ENCODE results near the gene VAT1L. TPM values are rescaled to one million over a fixed set of nuclear protein-coding genes. Genes with fewer than 3 reads are reported as not detected.

Gene VAT1L
- total RNA-seq, 2 experiments from 2014 or later = not detected

- CTCF ChIA-PET = no interaction called here
- intact Hi-C loops (cut with micrococcal nuclease) = loop anchor here (5.0 kb wide), 2 partner anchors 64 to 109 kb away; partner anchors contain the start of gene NUDT7
- Mint-ChIP-seq H3K9me3 (no peaks in the 10 kb centered on the region), H3K4me3 (no peak overlapping the region), H3K36me3 (no peaks in the 10 kb centered on the region), H3K27ac (no peak overlapping the region), H3K4me1 (ENCODE audit: low read depth) (peaks cover 12% of the 10 kb centered on the region), H3K27me3 (peaks cover 51% of the 10 kb centered on the region)
- DNase-seq = no peak
- POLR2A ChIA-PET = no interaction called here
Observed at GRCh38 chr16:77786186-77786847, 2.0 kb upstream of the VAT1L start.

- H3K4me1 Mint-ChIP-seq (ENCODE audit: low read depth) = peaks cover 12% of the 10 kb centered on the region
- no peaks in the 10 kb centered on the region for H3K9me3 Mint-ChIP-seq
- peaks cover 60% of the 10 kb centered on the region for H3K27me3 Mint-ChIP-seq
- ChIA-PET POLR2A (no interaction called here), CTCF (no interaction called here)
- H3K36me3 Mint-ChIP-seq = no peaks in the 10 kb centered on the region
- H3K4me3 Mint-ChIP-seq = no peak overlapping the region
- intact Hi-C loops (cut with micrococcal nuclease) = loop anchor here (5.0 kb wide), 2 partner anchors 65 to 110 kb away; partner anchors contain the start of gene NUDT7
- H3K27ac Mint-ChIP-seq = no peak overlapping the region
- DNase-seq = no peak
Observed at GRCh38 chr16:77787452-77787851, 912 bp upstream of the VAT1L start.

GRCh38 chr16:77789085-77790008 lies 983 bp downstream of the VAT1L start:
- CTCF ChIA-PET = no interaction called here
- H3K36me3 Mint-ChIP-seq = no peaks in the 10 kb centered on the region
- intact Hi-C loops (cut with micrococcal nuclease) = loop anchor here (5.0 kb wide), 2 partner anchors 67 to 112 kb away; partner anchors contain the start of gene NUDT7
- H3K4me3 Mint-ChIP-seq = no peak overlapping the region
- POLR2A ChIA-PET = no interaction called here
- peaks cover 69% of the 10 kb centered on the region for H3K27me3 Mint-ChIP-seq
- peaks cover 12% of the 10 kb centered on the region for H3K4me1 Mint-ChIP-seq (ENCODE audit: low read depth)
- DNase-seq = peak; percentile 23
- no peaks in the 10 kb centered on the region for H3K9me3 Mint-ChIP-seq
- H3K27ac Mint-ChIP-seq = no peak overlapping the region

GRCh38 chr16:77790009-77790372 lies 1.6 kb downstream of the VAT1L start:
- ChIA-PET POLR2A (no interaction called here), CTCF (no interaction called here)
- intact Hi-C loops (cut with micrococcal nuclease) = no loop called here
- Mint-ChIP-seq H3K4me1 (ENCODE audit: low read depth) (peaks cover 12% of the 10 kb centered on the region), H3K9me3 (no peaks in the 10 kb centered on the region), H3K27me3 (peaks cover 71% of the 10 kb centered on the region), H3K4me3 (no peak overlapping the region), H3K36me3 (no peaks in the 10 kb centered on the region), H3K27ac (no peak overlapping the region)
- DNase-seq = no peak

- no peak overlapping the region for H3K4me3 Mint-ChIP-seq
- CTCF ChIA-PET = no interaction called here
- H3K27ac Mint-ChIP-seq = no peak overlapping the region
- no peaks in the 10 kb centered on the region for H3K9me3 Mint-ChIP-seq
- peaks cover 69% of the 10 kb centered on the region for H3K27me3 Mint-ChIP-seq
- DNase-seq = no peak
- peaks cover 12% of the 10 kb centered on the region for H3K4me1 Mint-ChIP-seq (ENCODE audit: low read depth)
- intact Hi-C loops (cut with micrococcal nuclease) = no loop called here
- no peaks in the 10 kb centered on the region for H3K36me3 Mint-ChIP-seq
- POLR2A ChIA-PET = no interaction called here
Observed at GRCh38 chr16:77790912-77791311, 2.5 kb downstream of the VAT1L start.

- Mint-ChIP-seq H3K27me3 (peaks cover 54% of the 10 kb centered on the region), H3K27ac (no peak overlapping the region), H3K4me3 (no peak overlapping the region), H3K36me3 (no peaks in the 10 kb centered on the region), H3K4me1 (ENCODE audit: low read depth) (peaks cover 7% of the 10 kb centered on the region), H3K9me3 (no peaks in the 10 kb centered on the region)
- POLR2A ChIA-PET = no interaction called here
- intact Hi-C loops (cut with micrococcal nuclease) = no loop called here
- CTCF ChIA-PET = no interaction called here
- no peak for DNase-seq
Observed at GRCh38 chr16:77793417-77793816, 5.1 kb downstream of the VAT1L start.

GRCh38 chr16:77794586-77794985 lies 6.2 kb downstream of the VAT1L start:
- Mint-ChIP-seq H3K36me3 (no peaks in the 10 kb centered on the region), H3K4me1 (ENCODE audit: low read depth) (peaks cover 1% of the 10 kb centered on the region), H3K9me3 (no peaks in the 10 kb centered on the region), H3K4me3 (no peak overlapping the region), H3K27ac (no peak overlapping the region), H3K27me3 (peaks cover 47% of the 10 kb centered on the region)
- ChIA-PET CTCF (interaction anchor here (0.6 kb wide), 1 partner anchor 210 kb away, joined by 3 read pairs; no protein-coding TSS in a partner anchor), POLR2A (no interaction called here)
- intact Hi-C loops (cut with micrococcal nuclease) = no loop called here
- no peak for DNase-seq

- no peak for DNase-seq
- H3K4me3 Mint-ChIP-seq = no peak overlapping the region
- H3K4me1 Mint-ChIP-seq (ENCODE audit: low read depth) = no peaks in the 10 kb centered on the region
- intact Hi-C loops (cut with micrococcal nuclease) = no loop called here
- ChIA-PET POLR2A (no interaction called here), CTCF (interaction anchor here (1.4 kb wide), 1 partner anchor 10 kb away, joined by 4 read pairs; no protein-coding TSS in a partner anchor)
- no peaks in the 10 kb centered on the region for H3K36me3 Mint-ChIP-seq
- peaks cover 5% of the 10 kb centered on the region for H3K27me3 Mint-ChIP-seq
- no peak overlapping the region for H3K27ac Mint-ChIP-seq
- H3K9me3 Mint-ChIP-seq = no peaks in the 10 kb centered on the region
Observed at GRCh38 chr16:77801817-77802216, 13.5 kb downstream of the VAT1L start.

- Mint-ChIP-seq H3K27me3 (peaks cover 2% of the 10 kb centered on the region), H3K36me3 (no peaks in the 10 kb centered on the region), H3K4me3 (no peak overlapping the region), H3K4me1 (ENCODE audit: low read depth) (no peaks in the 10 kb centered on the region), H3K9me3 (no peaks in the 10 kb centered on the region), H3K27ac (no peak overlapping the region)
- DNase-seq = no peak
- POLR2A ChIA-PET = no interaction called here
- intact Hi-C loops (cut with micrococcal nuclease) = no loop called here
- CTCF ChIA-PET = no interaction called here
Observed at GRCh38 chr16:77805398-77805797, 17.0 kb downstream of the VAT1L start.

GRCh38 chr16:77807021-77807420 lies 18.7 kb downstream of the VAT1L start:
- Mint-ChIP-seq H3K27me3 (peaks cover 3% of the 10 kb centered on the region), H3K9me3 (no peaks in the 10 kb centered on the region), H3K4me1 (ENCODE audit: low read depth) (no peaks in the 10 kb centered on the region), H3K4me3 (no peak overlapping the region), H3K27ac (no peak overlapping the region), H3K36me3 (no peaks in the 10 kb centered on the region)
- ChIA-PET POLR2A (no interaction called here), CTCF (no interaction called here)
- intact Hi-C loops (cut with micrococcal nuclease) = no loop called here
- DNase-seq = no peak

GRCh38 chr16:77812856-77813500 lies 24.6 kb downstream of the VAT1L start:
- CTCF ChIA-PET = no interaction called here

GRCh38 chr16:77816293-77816692 lies 27.9 kb downstream of the VAT1L start:
- H3K4me1 Mint-ChIP-seq (ENCODE audit: low read depth) = no peaks in the 10 kb centered on the region
- no peaks in the 10 kb centered on the region for H3K36me3 Mint-ChIP-seq
- no peak for DNase-seq
- no peak overlapping the region for H3K27ac Mint-ChIP-seq
- ChIA-PET POLR2A (no interaction called here), CTCF (no interaction called here)
- H3K27me3 Mint-ChIP-seq = peaks cover 8% of the 10 kb centered on the region
- no peaks in the 10 kb centered on the region for H3K9me3 Mint-ChIP-seq
- no peak overlapping the region for H3K4me3 Mint-ChIP-seq
- intact Hi-C loops (cut with micrococcal nuclease) = no loop called here

More at GRCh38 chr16:77812856-77813500, 24.6 kb downstream of the VAT1L start:
- Mint-ChIP-seq H3K9me3 (no peaks in the 10 kb centered on the region), H3K27ac (no peak overlapping the region), H3K27me3 (peaks cover 7% of the 10 kb centered on the region), H3K36me3 (no peaks in the 10 kb centered on the region), H3K4me3 (no peak overlapping the region), H3K4me1 (ENCODE audit: low read depth) (no peaks in the 10 kb centered on the region)
- DNase-seq = no peak
- POLR2A ChIA-PET = no interaction called here
- intact Hi-C loops (cut with micrococcal nuclease) = no loop called here
